ENCODE results near the gene MBNL1.

MBNL1 gene

GRCh38 chr3:152457500-152458375, 189.0 kb downstream of the MBNL1 start:
- DNase-seq: no peak

- no peak for DNase-seq
Observed at GRCh38 chr3:152458376-152459117, 189.8 kb downstream of the MBNL1 start.

- DNase-seq: no peak
Observed at GRCh38 chr3:152459118-152459515, 190.4 kb downstream of the MBNL1 start.

GRCh38 chr3:152459572-152459971, 190.8 kb downstream of the MBNL1 start:
- DNase-seq: no peak

- peak in 1 of 3 experiments; percentile 17 for DNase-seq
Observed at GRCh38 chr3:152460936-152461335, 192.2 kb downstream of the MBNL1 start.

- DNase-seq: no peak
Observed at GRCh38 chr3:152461460-152461859, 192.7 kb downstream of the MBNL1 start.

GRCh38 chr3:152466784-152467183, 198.1 kb downstream of the MBNL1 start:
- DNase-seq: peak in 1 of 3 experiments; percentile 36

GRCh38 chr3:152469248-152470025, 200.7 kb downstream of the MBNL1 start:
- no peak for DNase-seq

GRCh38 chr3:152470095-152470494, 201.4 kb downstream of the MBNL1 start:
- DNase-seq: no peak

- DNase-seq: no peak
Observed at GRCh38 chr3:152470893-152471292, 202.2 kb downstream of the MBNL1 start.

GRCh38 chr3:152471814-152472671, 203.3 kb downstream of the MBNL1 start:
- DNase-seq: peak; percentile 29 to 81 (median 43)

GRCh38 chr3:152472672-152472954, 203.9 kb downstream of the MBNL1 start:
- no peak for DNase-seq

- DNase-seq: peak in 2 of 3 experiments; percentile 25 to 67
Observed at GRCh38 chr3:152474585-152474984, 205.9 kb downstream of the MBNL1 start.

GRCh38 chr3:152477422-152477821, 208.7 kb downstream of the MBNL1 start:
- DNase-seq: no peak

- no peak for DNase-seq
Observed at GRCh38 chr3:152480282-152480953, 211.7 kb downstream of the MBNL1 start.

- DNase-seq: no peak
Observed at GRCh38 chr3:152486364-152486763, 217.6 kb downstream of the MBNL1 start.

GRCh38 chr3:152488449-152488848, 219.7 kb downstream of the MBNL1 start:
- DNase-seq: no peak

GRCh38 chr3:152491922-152492321, 223.2 kb downstream of the MBNL1 start:
- DNase-seq: no peak

- no peak for DNase-seq
Observed at GRCh38 chr3:152496286-152496685, 227.6 kb downstream of the MBNL1 start.

GRCh38 chr3:152496716-152497115, 228.0 kb downstream of the MBNL1 start:
- DNase-seq: no peak

- DNase-seq: no peak
Observed at GRCh38 chr3:152497457-152497856, 228.7 kb downstream of the MBNL1 start.

GRCh38 chr3:152497890-152498289, 229.2 kb downstream of the MBNL1 start:
- DNase-seq: no peak

Measured in NCI-H1417 (cell line).